Measurements from ENCODE around the gene SCNN1G.
"Not testable (repeated sequence)": the region's sequence is repeated elsewhere in the genome, so short reads cannot be mapped to it uniquely, and the experiment has no call there.

SCNN1G gene, protein sequence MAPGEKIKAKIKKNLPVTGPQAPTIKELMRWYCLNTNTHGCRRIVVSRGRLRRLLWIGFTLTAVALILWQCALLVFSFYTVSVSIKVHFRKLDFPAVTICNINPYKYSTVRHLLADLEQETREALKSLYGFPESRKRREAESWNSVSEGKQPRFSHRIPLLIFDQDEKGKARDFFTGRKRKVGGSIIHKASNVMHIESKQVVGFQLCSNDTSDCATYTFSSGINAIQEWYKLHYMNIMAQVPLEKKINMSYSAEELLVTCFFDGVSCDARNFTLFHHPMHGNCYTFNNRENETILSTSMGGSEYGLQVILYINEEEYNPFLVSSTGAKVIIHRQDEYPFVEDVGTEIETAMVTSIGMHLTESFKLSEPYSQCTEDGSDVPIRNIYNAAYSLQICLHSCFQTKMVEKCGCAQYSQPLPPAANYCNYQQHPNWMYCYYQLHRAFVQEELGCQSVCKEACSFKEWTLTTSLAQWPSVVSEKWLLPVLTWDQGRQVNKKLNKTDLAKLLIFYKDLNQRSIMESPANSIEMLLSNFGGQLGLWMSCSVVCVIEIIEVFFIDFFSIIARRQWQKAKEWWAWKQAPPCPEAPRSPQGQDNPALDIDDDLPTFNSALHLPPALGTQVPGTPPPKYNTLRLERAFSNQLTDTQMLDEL

DNA sequence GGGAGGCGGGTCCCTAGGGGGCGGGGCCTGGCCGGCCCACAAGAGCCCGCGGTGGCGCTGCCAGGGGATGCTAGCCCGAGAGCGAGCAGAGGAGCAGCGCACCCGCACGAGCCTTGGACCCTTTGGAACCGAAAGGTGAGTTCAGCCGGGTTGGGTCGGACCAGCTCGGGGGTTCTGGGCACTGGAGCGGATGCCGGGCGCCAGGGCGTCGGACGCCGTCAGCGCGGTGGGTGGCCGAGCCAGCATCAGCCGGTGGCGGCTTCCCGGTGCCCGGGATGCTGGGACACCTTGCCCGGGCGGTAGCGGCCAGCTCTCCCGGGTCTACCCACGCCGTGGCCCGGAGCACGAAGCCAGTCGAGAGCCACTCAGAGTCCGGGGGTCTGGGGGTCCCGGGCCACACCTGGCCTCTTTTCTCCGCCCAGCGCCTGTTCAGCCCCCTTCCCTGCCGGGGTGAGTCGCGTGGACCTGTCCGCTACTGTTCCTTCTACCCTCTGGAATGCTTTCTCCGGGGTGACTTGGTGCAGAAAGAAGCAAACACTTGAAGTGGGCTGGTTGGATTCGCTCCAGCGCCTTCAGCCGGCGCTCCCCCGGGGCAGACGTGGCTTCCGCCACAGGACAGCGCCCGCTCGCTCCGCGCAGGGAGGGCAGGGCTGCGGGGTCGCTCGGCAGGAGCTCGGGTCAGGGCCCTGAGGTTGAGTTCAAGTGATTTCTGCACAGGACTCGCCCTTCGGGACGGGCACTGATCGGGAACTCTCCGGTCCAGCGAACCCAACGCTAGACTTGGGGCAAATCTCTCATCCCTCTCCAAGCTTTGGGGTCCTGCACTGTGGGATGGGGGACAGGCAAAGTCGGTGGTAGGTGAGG, at the start of gene SCNN1G:
Gene SCNN1G (plus strand): TSS at position 67 of the 864 bp plus-strand sequence. CDS start 3,527 bp downstream, outside the sequence.
- no peak for DNase-seq

DNA sequence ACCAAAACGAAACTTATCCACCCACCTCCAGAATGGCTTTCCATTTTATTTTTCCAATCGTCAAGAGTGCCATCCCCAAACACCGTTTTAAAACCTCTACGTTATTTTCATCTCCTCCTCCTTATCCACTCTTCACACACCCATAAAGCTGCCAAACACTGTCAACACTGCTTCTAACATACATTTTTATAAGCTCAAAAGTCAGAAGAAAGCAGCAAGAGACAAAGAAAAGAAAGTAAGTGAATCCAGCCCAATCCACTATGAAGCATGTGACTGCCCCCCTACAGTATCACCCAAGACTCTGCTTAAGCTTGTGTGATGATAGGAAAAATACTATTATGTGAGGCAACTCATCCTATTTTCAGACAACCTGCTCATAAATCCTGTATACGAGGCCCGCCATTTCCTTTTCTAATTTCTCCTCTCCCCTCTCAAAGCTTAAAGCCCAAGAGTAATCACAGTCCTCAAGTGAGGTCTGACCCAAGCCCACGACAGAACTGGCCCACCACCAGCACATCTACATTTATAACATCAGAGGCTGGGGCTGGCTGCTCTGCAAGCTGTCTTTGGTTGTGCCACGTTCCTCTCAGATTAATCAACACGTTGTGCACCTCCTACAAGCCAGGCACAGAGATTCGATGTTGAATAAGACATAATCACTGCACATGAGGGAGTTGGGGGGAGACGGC, 49.6 kb upstream of the SCNN1G start:
- no peak for DNase-seq

DNA sequence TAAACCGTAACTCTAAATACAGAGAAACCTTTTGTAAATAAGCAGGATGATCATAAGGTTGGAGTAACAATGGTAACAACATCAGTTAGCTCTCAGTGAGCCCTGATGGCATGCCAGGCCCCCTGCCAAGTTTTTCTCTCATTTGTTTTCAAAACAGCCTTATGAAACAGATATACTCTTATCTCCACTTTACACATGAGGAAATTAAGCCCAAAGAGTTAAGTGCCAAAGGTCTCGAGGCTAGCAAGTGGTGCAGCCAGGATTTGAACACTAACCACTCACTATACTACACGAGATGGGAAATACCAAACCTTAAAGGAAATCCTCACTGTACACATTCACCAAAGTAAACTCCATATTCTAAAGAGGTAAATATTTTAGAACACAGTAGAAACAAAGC, 48.3 kb upstream of the SCNN1G start:
- DNase-seq: no peak

DNA sequence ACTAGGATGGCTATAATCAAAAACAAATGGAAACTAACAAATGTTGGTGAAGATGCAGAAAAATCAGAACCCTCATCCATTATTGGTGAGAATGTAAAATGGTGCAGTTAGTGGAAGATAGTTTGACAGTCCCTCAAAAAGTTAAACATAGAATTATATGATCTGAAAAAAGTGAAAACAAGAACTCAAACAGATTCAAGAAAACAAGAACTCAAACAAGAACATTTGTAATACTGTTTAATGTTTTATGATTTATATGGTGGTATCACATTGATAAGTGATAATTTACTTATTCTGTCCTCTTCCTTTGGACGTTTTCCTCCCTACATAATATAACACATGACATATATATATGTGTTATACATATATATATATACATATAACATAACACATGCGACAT, 45.3 kb upstream of the SCNN1G start:
- DNase-seq: no peak

DNA sequence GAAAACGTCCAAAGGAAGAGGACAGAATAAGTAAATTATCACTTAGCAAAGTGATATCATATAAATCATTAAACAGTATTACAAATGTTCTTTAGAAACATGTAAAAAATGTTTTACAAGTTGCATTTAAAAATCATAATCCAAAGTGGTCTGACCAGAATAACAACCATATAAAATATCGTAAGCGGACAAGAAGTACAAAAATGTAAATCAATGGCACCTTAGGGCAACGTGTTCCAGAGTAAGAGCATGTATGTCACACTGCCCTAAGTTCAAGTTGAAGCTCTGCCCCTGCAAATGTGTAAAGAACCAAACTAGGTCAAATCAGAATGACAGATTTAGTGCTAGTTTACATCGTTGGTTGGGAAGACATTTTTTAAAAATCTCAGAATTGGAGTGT, 44.7 kb upstream of the SCNN1G start:
- no peak for DNase-seq

DNA sequence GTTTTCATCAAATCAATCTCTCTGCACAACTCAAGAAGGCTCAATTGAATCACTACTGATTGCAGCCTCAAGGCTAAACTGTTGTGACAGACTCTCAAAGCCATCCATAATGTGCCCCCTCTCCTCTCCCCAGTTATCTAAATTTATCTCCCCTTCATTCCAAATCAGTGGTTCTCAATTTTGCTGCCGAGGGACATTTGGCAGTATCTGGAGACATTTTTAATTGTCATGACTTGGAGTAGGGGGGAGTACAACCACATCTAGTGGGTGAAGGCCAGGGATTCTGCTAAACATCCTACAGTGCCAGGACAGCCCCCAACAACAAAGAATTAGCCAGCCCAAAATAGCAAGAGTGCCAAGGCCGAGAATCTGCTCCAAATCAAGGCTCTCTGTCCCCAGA, 42.4 kb upstream of the SCNN1G start:
- DNase-seq: no peak

DNA sequence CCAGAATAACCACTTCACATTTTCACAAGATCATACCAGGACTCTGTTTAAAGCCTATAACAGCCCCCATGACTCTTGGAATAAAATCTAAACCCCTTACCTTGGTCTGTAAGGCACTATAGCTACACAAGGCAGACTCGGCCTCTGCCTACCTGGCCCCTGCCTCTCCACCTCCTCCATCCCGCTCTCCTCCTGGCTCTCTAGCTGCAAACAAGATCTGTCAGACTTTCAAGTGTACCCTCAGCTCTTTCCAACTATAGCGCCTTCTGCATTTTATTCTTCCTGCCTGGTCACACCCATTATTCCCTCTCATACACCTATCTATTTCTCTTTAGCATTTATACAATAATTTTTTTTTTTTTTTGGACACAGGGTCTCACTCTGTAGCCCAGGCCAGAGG, 41.5 kb upstream of the SCNN1G start:
- DNase-seq: no peak

DNA sequence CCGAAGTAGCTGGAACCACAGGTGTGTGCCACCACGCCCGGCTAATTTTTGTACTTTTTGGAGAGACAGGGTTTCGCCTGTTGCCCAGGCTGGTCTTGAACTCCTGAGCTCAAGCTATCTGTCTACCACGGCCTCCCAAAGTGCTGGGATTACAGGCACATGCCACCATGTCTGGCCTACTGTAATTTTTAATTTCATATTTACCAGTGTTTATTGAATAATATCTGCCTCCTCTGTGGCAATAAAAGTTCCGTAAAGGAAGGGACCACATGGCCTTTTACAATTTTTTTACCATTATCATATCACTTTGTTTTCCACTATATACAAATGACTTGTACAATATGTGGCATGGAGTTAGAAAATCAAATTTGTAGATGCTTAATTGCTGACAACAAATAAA, 41.0 kb upstream of the SCNN1G start:
- DNase-seq: no peak

DNA sequence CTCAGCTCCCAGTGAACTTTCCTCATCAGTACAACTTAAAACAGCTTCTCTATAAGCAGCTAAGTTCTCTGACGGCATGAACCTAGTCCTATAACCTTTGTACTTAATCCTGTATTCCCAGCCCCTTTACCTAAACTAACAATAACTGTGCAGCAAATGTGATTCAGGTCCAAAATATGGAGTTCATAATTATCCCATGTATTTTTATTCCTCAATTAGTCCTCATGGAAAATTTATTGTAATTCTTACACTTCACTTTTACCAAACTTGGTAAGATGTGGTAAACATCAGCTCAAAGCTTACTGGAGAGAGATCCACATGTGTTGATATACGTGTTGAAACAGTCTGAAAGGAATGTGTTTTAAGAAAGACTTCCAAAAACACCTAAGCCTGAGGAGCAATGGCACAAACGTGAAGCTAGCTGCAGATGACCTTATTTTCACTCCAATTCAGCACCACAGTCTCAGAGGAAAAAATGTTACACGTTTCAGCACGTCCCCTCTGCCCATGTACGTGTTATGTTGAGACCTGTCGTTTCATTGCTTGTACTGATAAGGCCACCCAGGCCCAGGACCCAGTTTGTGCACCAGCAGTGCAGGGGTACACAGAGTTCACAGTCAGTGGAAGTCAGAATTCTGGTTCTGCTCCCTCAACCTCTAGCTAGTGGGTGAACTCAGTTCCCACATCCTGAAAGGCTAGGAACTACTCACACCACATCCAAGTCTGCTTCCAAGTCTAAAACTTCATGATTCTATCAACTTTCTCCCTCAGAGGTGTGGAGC, 40.4 kb upstream of the SCNN1G start:
- no peak for DNase-seq

DNA sequence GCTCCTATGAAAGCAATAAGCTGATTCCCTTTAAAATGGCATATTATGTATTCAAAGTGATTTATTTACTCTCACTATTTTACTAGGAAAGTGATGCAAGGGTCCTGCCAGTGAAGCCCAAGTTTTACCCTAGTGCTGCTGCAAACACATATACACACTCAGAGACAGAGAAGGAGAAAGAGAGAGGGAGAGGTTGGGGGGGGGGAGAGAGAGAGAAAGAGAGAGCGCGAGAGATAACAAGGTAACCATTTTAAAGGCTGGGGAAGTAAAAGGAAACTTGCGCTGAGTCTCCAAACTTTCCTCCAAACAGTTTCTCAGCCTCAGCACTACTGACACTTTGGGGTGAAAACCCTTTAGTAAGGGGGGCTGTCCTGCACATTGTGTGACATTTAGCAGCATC, 39.2 kb upstream of the SCNN1G start:
- no peak for DNase-seq

DNA sequence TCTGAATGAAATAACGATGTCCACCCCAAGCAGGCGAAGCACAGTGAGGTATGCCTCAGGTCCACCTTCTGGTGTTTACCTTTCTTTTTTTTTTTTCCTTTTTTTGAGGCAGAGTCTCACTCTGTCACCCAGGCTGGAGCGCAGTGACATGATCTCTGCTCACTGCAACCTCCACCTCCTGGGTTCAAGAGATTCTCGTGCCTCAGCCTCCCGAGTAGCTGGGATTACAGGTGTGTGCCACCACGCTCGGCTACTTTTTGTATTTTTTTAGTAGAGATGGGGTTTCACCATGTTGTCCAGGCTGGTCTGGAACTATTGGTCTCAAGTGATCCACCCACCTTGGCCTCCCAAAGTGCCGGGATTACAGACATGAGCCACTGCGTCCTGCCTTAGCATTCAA, 38.2 kb upstream of the SCNN1G start:
- not testable (repeated sequence) for DNase-seq

DNA sequence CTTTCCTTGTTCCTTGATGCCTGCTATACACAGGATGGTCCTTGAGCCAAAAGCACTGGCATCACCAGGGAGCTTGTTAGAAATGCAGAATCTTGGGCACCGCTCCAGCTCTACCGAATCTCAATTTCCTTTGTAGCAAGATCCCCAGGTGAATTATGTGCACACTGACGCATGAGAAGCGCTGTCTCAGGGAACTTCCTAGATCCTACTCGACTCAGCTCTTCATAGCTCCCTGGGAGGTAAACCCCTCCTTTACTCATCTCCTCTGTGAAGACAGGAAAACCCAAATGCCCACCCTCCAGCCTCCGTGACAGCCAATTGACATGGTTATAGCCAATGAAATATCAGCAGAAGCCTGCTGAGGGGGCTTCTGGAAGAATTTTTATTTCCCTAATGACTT, 37.4 kb upstream of the SCNN1G start:
- DNase-seq: no peak

DNA sequence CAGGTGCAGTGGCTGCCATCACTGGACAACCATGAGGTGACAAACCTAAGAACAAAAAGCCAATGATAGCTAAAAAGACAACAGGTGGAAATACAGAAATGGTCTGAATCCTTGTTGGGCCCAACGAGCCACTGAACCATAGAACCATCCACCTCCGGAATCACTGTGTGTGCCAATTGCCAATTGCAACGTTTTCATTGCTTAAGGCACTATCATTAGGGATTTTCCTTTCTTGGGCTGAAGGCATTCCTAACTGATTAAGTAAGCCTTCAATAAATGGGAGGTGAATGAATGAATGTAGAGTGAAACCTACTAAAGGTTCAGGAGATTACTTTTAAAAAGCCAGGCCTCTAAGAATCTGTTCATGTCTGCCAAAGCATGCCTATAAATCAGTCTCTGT, 36.9 kb upstream of the SCNN1G start:
- DNase-seq: peak in 1 of 2 experiments; percentile 10

DNA sequence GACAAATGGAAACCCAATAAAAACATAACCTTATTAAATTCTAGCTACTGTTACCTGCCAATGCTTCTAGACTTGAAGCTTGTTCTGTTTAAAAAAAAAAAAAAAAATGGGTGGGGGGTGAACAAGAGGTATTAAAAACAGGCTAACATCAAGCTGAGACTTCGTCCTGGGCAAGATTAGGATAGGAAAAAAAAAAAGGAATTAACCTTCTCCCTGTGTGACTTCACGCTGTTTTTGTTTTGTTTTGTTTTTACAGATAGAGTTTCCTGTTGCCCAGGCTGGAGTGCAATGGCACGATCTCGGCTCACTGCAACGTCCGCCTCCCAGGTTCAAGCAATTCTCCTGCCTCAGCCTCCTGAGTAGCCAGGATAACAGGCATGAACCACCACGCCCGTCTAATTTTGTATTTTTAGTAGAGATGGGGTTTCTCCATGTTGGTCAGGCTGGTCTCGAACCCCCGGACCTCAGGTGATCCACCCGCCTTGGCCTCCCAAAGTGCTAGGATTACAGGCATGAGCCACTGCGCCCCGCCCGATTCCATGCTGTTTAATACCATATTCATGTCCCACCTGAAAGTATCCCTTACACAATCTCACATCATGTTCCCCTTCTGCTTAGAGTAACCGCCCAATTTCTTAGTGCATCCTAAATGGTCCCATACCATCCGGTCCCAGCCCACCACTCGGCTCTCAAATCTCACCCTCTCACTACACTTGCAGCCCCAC, 35.5 kb upstream of the SCNN1G start:
- no peak for DNase-seq

DNA sequence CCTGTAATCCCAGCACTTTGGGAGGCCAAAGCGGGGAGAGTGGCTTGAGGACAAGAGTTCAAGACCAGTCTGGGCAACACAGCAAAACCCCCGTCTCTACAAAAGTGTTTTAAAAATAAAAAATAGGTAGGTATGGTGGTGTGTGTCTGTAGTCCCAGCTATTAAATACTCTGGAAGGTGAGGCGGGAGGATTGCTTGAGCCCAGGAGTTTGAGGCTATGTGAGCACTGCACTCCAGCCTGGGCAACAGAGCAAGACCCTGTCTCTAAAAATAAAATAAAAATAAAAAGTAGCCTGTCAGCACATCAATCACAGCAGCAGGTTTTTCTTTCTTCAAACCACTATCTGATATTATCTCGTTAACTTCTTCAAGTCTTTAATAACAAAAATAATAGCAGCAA, 34.9 kb upstream of the SCNN1G start:
- no peak for DNase-seq

DNA sequence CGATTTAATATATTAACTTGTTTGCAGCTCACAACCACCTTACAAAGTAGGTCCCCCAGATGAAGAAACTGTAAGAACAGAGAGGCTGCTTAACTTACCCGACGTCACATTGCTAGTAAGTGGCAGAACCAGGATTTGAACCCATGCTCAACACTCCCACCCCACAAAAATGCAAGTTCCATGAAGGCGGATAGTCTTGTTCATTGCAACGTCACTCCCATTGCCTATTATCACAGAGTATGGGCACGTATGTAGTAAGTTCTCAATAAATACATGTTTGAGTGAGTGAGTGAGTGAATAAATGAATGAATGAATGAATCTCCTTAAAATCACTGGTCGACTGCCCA, 34.4 kb upstream of the SCNN1G start:
- no peak for DNase-seq

DNA sequence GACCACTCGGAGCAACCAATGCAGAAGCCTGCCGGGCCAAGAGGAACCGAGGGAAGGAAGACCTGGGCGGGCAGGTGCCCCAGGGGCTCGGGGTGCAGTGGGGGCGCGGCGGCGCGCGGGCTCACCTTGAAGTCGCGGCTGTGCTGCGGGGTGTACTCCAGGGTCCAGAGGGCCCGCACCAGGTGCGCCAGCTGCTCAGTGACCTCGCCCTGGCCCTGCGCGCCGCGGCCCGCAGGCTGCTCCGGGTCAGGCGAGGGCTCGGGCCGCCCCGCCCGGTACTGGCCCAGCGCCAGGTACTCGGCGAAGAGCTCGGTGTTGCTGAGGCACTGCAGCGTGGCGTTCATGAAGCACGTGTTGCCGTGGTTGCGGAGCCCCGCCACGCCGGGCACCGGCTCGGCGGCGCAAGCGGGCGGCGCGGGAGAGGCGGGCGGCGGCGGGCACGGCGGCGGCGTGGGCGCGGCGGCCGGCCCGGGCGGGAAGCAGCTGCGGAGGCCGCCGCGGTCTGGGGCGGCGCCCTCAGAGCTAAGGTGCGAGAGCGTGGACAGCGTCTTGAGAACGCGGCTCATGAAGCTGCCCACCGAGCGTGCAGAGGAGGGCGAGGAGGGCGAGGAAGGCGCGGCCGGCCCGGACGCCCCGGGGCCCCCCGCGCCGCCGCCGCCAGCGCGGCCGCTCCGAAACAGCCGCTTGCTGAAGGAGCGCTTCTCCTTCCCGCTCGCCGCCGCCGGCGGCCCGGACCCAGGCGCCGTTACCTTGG, 33.9 kb upstream of the SCNN1G start:
- peak; percentile 19 to 53 for DNase-seq

DNA sequence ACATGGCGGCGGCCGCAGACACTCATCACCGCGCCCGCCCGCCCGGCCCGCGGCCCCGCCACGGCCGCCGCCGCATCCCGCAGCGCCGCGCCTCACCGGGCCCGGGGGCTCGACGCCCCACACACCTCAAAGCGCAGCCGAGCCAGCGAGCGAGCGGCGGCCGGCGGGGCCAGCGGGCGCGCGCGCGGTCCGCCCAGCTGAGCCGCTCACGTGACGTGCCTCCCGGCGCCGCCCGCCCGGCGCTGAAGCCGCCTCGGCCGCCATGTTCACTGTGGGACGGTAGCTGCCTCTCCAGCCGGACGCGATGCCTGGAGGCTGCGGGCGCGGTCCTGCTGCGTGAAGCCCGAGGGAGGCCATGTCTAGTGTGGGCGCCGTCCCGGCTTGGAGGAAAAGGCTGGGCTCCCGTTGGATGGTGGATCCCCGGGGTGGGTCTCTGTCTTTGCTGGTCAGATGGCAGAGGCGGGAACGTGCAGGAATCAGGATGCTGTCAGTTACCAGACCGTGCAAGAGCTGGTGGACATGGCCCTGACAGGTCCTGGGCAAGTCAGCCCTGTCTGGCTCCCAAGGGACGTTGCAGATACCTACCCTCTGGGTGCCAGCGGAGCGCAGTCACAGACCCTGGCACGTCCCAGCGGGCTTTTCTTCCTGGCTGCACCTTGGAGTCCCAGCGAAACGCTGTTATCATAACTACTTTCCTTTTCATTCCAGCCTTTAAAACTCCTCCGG, 33.1 kb upstream of the SCNN1G start, which contains the start of gene USP31:
Gene USP31 (minus strand): TSS at position 186 of the 726 bp plus-strand sequence. CDS start 182 bp downstream, at position 4.
- peak; percentile 96 for DNase-seq

DNA sequence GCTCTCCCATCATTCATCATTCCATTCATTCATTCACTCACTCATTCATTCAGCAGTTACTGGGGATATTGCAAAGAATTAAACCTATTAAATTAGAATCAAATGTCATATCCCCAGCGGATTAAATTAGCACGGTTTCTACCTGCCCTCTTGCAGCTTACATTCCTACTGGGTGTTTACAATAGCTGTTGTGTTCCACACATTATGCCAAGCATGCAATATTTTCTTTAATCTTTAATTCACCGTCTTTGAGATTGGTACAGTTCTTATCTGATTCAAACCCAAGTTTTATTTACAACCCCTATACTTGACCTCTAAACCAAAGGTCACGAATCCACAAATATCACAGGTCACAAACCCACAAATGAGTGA, 32.6 kb upstream of the SCNN1G start:
- DNase-seq: no peak

All from NCI-H2081 (cell line).